Ascending aorta (tissue), 2 donors: ENCODE results near the gene CTSF. TPM values are rescaled to one million over a fixed set of nuclear protein-coding genes. Genes with fewer than 3 reads are reported as not detected.

ENCODE experiments used
- DNase-seq, 2 donors: peaks; one replicate each; pipeline ENCODE4 v3.0.0-alpha.2; 2019; ENCODE audit warnings: low spot score in 2 of 2
- H3K27ac ChIP-seq, 2 donors: fragments of 200-600 bp; sonication (generic); one replicate each; pipeline ENCODE4 v1.5.1; 2016 to 2017; ENCODE audit warnings: mild to moderate bottlenecking in 1 of 2
- H3K27me3 ChIP-seq: fragments of 200-600 bp; sonication (generic); one replicate; pipeline ENCODE4 v1.5.1; 2017
- H3K36me3 ChIP-seq, 2 donors: fragments of 200-600 bp; sonication (generic); one replicate each; pipeline ENCODE4 v1.5.1; 2016
- H3K4me1 ChIP-seq, 2 donors: fragments of 200-600 bp; sonication (generic); one replicate each; pipeline ENCODE4 v1.5.1; 2016 to 2017; ENCODE audit warnings: mild to moderate bottlenecking in 1 of 2
- H3K4me3 ChIP-seq, 2 donors: fragments of 200-600 bp; sonication (generic); one replicate each; pipeline ENCODE4 v1.5.1; 2016 to 2017; ENCODE audit warnings: mild to moderate bottlenecking in 1 of 2
- H3K9me3 ChIP-seq, 2 donors: fragments of 200-600 bp; sonication (generic); one replicate each; pipeline ENCODE4 v1.5.1; 2016
- intact Hi-C: fragments of 100-400 bp; cut with DNase I; formaldehyde crosslinking; loops from one replicate; pipeline ENCODE4 v1.15.1; 2023
- total RNA-seq: library from RNA; depleted of rRNA; stranded (reverse); fragments of >200 nt; gene quantifications from one replicate; pipeline ENCODE4 v1.1.0, GENCODE V29; 2016
- TF ChIP-seq, protein P1 (sequence below), 3 experiments: fragments of 200-600 bp in 2 of 3; fragments of 450-650 bp in 1 of 3; sonication (generic) in 2 of 3; IDR thresholded peaks; one replicate each; pipeline ENCODE4 v1.5.1; 2016 to 2019; ENCODE audit warnings: antibody characterized with exemption in 3 of 3, mild to moderate bottlenecking in 1 of 3, moderate library complexity in 1 of 3

The CTSF gene
- total RNA-seq, 1 donor from 2014 or later, result 98.8 TPM

DNA sequence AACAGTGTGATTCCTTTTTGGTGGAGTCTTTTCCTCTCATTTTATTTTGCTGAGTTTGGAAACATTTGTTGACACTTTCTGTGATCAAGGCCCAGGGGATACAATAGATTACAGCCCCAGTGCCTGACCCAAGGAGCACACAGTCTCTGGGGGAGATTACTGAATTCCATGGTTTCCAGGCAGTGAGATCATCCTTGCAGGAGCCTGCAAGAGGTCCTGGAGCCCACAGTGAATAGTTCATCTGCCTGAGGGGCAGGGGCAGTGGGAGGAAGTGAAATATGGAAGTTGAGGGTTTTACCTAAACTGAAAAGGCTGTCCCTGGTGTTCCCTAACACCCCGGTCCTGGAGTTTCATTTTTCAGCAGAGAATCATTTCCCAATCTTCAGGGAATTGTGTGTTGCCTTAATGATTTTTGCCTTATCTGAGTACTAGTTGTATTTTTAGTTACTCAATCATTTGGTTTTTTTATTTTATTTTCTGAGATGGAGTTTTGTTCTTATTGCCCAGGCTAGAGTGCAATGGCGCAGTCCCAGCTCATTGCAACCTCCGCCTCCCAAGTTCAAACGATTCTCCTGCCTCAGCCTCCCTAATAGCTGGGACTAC lies 32.3 kb upstream of the CTSF start:
- TF ChIP-seq, protein P1, sequence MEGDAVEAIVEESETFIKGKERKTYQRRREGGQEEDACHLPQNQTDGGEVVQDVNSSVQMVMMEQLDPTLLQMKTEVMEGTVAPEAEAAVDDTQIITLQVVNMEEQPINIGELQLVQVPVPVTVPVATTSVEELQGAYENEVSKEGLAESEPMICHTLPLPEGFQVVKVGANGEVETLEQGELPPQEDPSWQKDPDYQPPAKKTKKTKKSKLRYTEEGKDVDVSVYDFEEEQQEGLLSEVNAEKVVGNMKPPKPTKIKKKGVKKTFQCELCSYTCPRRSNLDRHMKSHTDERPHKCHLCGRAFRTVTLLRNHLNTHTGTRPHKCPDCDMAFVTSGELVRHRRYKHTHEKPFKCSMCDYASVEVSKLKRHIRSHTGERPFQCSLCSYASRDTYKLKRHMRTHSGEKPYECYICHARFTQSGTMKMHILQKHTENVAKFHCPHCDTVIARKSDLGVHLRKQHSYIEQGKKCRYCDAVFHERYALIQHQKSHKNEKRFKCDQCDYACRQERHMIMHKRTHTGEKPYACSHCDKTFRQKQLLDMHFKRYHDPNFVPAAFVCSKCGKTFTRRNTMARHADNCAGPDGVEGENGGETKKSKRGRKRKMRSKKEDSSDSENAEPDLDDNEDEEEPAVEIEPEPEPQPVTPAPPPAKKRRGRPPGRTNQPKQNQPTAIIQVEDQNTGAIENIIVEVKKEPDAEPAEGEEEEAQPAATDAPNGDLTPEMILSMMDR (IDR thresholded peaks at IDR 0.05), result no peak
- peaks cover 3 to 26% of the 10 kb centered on the region in 2 donors for H3K4me1 ChIP-seq
- peak overlapping the region in 1 of 2 donors; percentile 71 for H3K27ac ChIP-seq
- H3K27me3 ChIP-seq, result no peaks in the 10 kb centered on the region
- H3K36me3 ChIP-seq, result peaks cover 5 to 17% of the 10 kb centered on the region in 2 donors
- intact Hi-C loops, result no loop called here
- H3K9me3 ChIP-seq, result no peaks in the 10 kb centered on the region
- no peak for DNase-seq
- no peak overlapping the region for H3K4me3 ChIP-seq

DNA sequence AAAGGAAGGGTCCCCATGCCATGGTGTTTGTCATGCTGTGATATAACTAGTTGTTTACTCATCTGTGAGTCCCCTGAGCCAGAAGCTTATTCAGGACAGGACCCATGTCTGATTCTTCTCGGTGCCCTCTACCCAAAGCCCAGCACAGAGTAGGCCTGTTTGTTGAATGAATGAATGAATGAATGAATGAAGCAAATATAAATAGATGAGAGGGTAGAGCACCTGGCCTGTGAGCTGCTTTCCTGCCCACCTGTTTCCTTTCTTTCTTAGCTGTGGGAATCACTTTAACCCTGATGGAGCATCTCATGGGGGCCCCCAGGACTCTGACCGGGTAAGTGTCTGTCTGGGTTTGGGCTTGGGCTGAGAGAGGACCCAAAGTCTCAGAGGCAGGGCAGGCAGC lies 31.8 kb upstream of the CTSF start:
- DNase-seq, result no peak
- H3K4me1 ChIP-seq, result peaks cover 3 to 30% of the 10 kb centered on the region in 2 donors
- intact Hi-C loops, result no loop called here
- peak overlapping the region in 1 of 2 donors; percentile 30 for H3K27ac ChIP-seq
- H3K4me3 ChIP-seq, result no peak overlapping the region
- H3K36me3 ChIP-seq, result peaks cover 5 to 12% of the 10 kb centered on the region in 2 donors
- no peaks in the 10 kb centered on the region for H3K9me3 ChIP-seq
- TF ChIP-seq, protein P1 (IDR thresholded peaks at IDR 0.05), result no peak
- no peaks in the 10 kb centered on the region for H3K27me3 ChIP-seq

DNA sequence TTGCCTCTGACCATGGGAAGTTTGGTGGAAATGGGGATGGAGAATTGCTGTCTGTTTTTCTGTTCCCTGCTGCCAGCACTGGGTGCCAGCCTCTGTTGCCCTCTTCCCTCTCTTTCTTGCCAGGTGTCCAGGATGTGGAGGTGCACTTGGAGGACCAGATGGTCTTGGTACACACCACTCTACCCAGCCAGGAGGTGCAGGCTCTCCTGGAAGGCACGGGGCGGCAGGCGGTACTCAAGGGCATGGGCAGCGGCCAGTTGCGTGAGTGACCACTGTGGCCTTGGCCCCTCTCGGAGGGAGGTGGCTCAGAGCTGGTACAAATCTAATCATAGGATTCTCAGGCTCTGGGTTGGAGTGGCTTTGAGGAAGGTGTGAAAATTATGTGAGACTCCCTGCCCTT lies 30.6 kb upstream of the CTSF start:
- no peaks in the 10 kb centered on the region for H3K9me3 ChIP-seq
- TF ChIP-seq, protein P1 (IDR thresholded peaks at IDR 0.05), result no peak
- intact Hi-C loops, result no loop called here
- peaks cover 5 to 12% of the 10 kb centered on the region in 2 donors for H3K36me3 ChIP-seq
- H3K4me3 ChIP-seq, result no peak overlapping the region
- no peak for DNase-seq
- H3K27ac ChIP-seq, result no peak overlapping the region
- peaks cover 4 to 34% of the 10 kb centered on the region in 2 donors for H3K4me1 ChIP-seq
- no peaks in the 10 kb centered on the region for H3K27me3 ChIP-seq

DNA sequence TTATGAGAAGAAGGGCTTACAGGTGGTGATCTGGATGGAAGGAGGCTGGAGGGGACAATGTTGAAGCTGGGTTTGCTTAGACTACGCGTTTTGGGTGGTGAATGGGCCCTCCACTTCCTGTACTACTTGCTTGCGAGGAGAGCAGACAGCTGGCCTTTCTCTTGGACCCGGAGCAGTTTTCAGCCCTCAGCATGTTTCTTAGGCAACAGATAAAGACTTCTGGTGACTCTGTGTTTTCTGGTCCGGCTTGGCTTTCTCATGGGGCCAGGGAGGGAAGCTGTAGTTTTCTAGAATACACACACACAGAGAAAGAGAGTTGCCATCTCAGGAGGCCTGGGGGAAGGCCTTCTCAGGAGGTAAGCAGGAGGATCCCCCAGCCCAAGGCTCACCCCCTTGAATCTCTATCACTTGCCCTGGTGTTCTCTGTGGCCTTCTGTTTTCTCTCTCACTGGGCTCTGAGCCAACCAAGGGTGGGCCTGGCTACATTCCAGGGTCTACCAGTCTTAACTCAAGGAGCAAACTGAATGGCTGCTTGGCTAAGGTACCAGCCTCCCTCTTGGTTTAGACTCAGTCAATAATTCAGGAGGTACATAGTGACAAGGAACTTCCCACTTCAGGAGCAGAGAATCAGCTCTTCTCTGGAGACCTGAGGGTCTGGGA lies 27.0 kb upstream of the CTSF start:
- Histone ChIP-seq H3K27me3 (no peaks in the 10 kb centered on the region), H3K27ac (peak overlapping the region; percentile 39 to 42), H3K4me3 (no peak overlapping the region), H3K9me3 (no peaks in the 10 kb centered on the region), H3K36me3 (peaks cover 5 to 12% of the 10 kb centered on the region in 2 donors), H3K4me1 (peaks cover 5 to 22% of the 10 kb centered on the region in 2 donors)
- TF ChIP-seq, protein P1 (IDR thresholded peaks at IDR 0.05), result no peak
- DNase-seq, result peak in 1 of 2 donors; percentile 67
- intact Hi-C loops, result no loop called here

DNA sequence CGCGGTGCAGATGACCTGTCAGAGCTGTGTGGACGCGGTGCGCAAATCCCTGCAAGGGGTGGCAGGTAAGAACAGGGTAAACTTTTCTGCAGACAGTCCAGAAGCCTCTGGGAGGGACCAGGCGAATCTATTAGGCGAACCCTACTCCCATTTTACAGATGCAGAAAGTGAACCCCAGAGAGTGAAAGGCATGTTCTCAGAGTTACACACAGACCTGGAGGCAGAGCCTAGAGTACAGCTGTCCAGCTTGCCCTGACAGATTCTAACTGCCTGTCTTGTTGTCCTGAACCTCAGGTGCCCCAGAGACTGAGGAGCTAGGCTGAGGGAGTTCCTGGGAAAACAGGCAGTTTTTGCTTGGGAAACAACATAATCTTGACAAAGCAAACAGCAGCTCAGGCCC lies 25.2 kb upstream of the CTSF start:
- no peak for DNase-seq
- peaks cover 5 to 22% of the 10 kb centered on the region in 2 donors for H3K4me1 ChIP-seq
- no peaks in the 10 kb centered on the region for H3K27me3 ChIP-seq
- H3K27ac ChIP-seq, result peak overlapping the region in 1 of 2 donors; percentile 66
- TF ChIP-seq, protein P1 (IDR thresholded peaks at IDR 0.05), result no peak
- intact Hi-C loops, result loop anchor here (1.0 kb wide), 3 partner anchors 23 to 84 kb away; partner anchors contain the start of genes RBM14, RBM4 and RBM4B
- H3K4me3 ChIP-seq, result peak overlapping the region; percentile 70 to 82
- no peaks in the 10 kb centered on the region for H3K36me3 ChIP-seq
- no peaks in the 10 kb centered on the region for H3K9me3 ChIP-seq
